Esophagus (tissue), 2 donors: ENCODE data around the gene VSIG2. TPM values are rescaled to one million over a fixed set of nuclear protein-coding genes. Genes with fewer than 3 reads are reported as not detected.

Experiments used
- H3K27ac ChIP-seq, 2 donors: one replicate each; pipeline ENCODE4 v1.5.1; 2013; ENCODE audit warnings: low read depth in 2 of 2, mild to moderate bottlenecking in 2 of 2, inconsistent platforms in 1 of 2, low read length in 1 of 2, moderate library complexity in 1 of 2
- H3K27me3 ChIP-seq, 2 donors: one replicate each; pipeline ENCODE4 v1.6.1; 2013; ENCODE audit warnings: low read length in 2 of 2, control low read depth in 1 of 2, mild to moderate bottlenecking in 1 of 2; ENCODE audit not compliant: insufficient read depth in 2 of 2, control insufficient read depth in 1 of 2
- H3K36me3 ChIP-seq, 2 donors: one replicate each; pipeline ENCODE4 v1.6.1; 2013; ENCODE audit warnings: low read length in 1 of 2; ENCODE audit not compliant: control insufficient read depth in 2 of 2, insufficient read depth in 2 of 2
- H3K4me1 ChIP-seq, 2 donors: one replicate each; pipeline ENCODE4 v1.6.1; 2013; ENCODE audit warnings: low read length in 1 of 2; ENCODE audit not compliant: control insufficient read depth in 2 of 2, insufficient read depth in 2 of 2
- H3K4me3 ChIP-seq, 2 donors: one replicate each; pipeline ENCODE4 v1.5.1; 2013; ENCODE audit warnings: low read length in 2 of 2, mild to moderate bottlenecking in 2 of 2, low read depth in 1 of 2, moderate library complexity in 1 of 2
- H3K9me3 ChIP-seq, 2 donors: one replicate each; pipeline ENCODE4 v1.6.1; 2013; ENCODE audit warnings: mild to moderate bottlenecking in 2 of 2, low read depth in 1 of 2, low read length in 1 of 2, moderate library complexity in 1 of 2; ENCODE audit not compliant: control insufficient read depth in 2 of 2, insufficient read depth in 1 of 2
- WGBS, 2 donors: extraction: QIAGEN DNeasy Blood & Tissue Kit; methylation state at CpG; one replicate each; pipeline ENCODE4 v1.1.7; 2013; 5-methylcytosine and 5-hydroxymethylcytosine counted together
- polyA plus RNA-seq, 2 donors: library from polyadenylated mRNA; stranded (reverse); fragments of 200-250 nt; gene quantifications; one replicate each; pipeline ENCODE4 v1.2.3, GENCODE V29; 2013
- donor health status: healthy with polysubstance abuse.
- donor health status: Bipolar disorder and iron deficiency.

The VSIG2 gene
- polyA plus RNA-seq, 2 donors = 9.7 to 51.4 TPM

- no peaks in the 10 kb centered on the region for H3K9me3 ChIP-seq
- 5 to 10% methylated on average over 53 of the region's 53 CpGs for WGBS, 2 donors
- H3K27ac ChIP-seq = peak overlapping the region; percentile 26 to 43
- H3K36me3 ChIP-seq = no peaks in the 10 kb centered on the region
- peaks cover 0 to 23% of the 10 kb centered on the region in 2 donors for H3K27me3 ChIP-seq
- H3K4me3 ChIP-seq = peak overlapping the region; percentile 49 to 61
- H3K4me1 ChIP-seq = peaks cover 3 to 12% of the 10 kb centered on the region in 2 donors
Measured at GRCh38 chr11:124758355-124759265, 6.6 kb upstream of the VSIG2 start.

DNA sequence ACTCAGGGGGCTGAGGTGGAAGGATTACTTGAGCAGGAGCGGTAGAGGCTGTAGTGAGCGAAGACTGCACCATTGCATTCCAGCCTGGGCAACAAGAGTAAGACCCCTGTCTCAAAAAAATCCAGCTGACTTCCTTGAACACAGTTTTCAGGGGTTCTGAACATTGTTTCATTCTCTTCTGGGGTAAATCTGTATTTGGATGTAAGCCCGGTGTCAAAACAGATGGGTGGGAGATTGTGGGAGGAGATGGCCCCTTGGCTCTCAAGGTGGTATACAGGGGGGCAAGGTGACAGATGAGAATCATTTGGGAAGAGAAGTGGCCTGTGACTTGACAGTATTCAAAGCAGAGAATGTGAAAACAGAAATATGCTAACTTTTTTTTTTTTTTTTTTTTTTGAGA, 5.3 kb upstream of the VSIG2 start:
- Histone ChIP-seq H3K9me3 (no peaks in the 10 kb centered on the region), H3K27ac (no peak overlapping the region), H3K36me3 (no peaks in the 10 kb centered on the region), H3K4me1 (peaks cover 0 to 15% of the 10 kb centered on the region in 2 donors), H3K27me3 (peaks cover 0 to 23% of the 10 kb centered on the region in 2 donors), H3K4me3 (no peak overlapping the region)
- 62 to 77% methylated on average over 3 of the region's 3 CpGs for WGBS, 2 donors

DNA sequence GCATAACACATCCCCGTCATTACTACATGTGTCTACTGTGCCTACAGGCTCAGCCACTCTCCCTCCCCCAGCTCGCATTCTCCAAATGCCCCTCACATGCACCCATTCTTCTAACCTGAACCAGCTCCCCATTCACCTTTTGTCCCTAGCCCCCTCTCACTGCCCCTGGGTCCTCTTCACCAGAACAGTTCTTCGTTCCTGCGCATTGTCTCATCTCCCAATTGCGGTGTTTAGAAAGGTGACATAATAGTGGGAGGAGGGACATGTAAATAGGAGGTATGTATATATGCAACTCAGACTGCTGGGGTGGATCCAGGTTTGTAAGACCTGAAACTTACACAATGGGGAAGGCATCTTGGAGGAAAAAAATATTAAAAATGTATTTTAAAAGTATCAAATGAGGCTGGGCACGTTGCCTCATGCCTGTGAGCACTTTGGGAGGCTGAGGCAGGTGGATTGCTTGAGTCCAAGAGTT, 4.7 kb upstream of the VSIG2 start:
- Histone ChIP-seq H3K4me1 (peaks cover 0 to 17% of the 10 kb centered on the region in 2 donors), H3K27ac (no peak overlapping the region), H3K36me3 (no peaks in the 10 kb centered on the region), H3K9me3 (no peaks in the 10 kb centered on the region), H3K4me3 (no peak overlapping the region), H3K27me3 (peaks cover 0 to 23% of the 10 kb centered on the region in 2 donors)
- 47 to 51% methylated on average over 6 of the region's 6 CpGs for WGBS, 2 donors

- Histone ChIP-seq H3K36me3 (no peaks in the 10 kb centered on the region), H3K4me1 (peaks cover 0 to 17% of the 10 kb centered on the region in 2 donors), H3K4me3 (no peak overlapping the region), H3K9me3 (no peaks in the 10 kb centered on the region), H3K27me3 (peaks cover 0 to 22% of the 10 kb centered on the region in 2 donors), H3K27ac (no peak overlapping the region)
- 46 to 54% methylated on average over 9 of the region's 9 CpGs for WGBS, 2 donors
Measured at GRCh38 chr11:124756033-124756752, 4.1 kb upstream of the VSIG2 start.

- 71 to 80% methylated on average over 6 of the region's 6 CpGs for WGBS, 2 donors
- Histone ChIP-seq H3K27ac (no peak overlapping the region), H3K4me3 (no peak overlapping the region), H3K27me3 (peaks cover 0 to 9% of the 10 kb centered on the region in 2 donors), H3K4me1 (peaks cover 0 to 17% of the 10 kb centered on the region in 2 donors), H3K9me3 (no peaks in the 10 kb centered on the region), H3K36me3 (no peaks in the 10 kb centered on the region)
Measured at GRCh38 chr11:124754710-124755109, 2.7 kb upstream of the VSIG2 start.

GRCh38 chr11:124754309-124754708, 2.3 kb upstream of the VSIG2 start:
- H3K27me3 ChIP-seq = peaks cover 0 to 5% of the 10 kb centered on the region in 2 donors
- 76 to 85% methylated on average over 4 of the region's 4 CpGs for WGBS, 2 donors
- no peaks in the 10 kb centered on the region for H3K9me3 ChIP-seq
- H3K4me3 ChIP-seq = no peak overlapping the region
- peaks cover 0 to 14% of the 10 kb centered on the region in 2 donors for H3K4me1 ChIP-seq
- no peak overlapping the region for H3K27ac ChIP-seq
- no peaks in the 10 kb centered on the region for H3K36me3 ChIP-seq

- H3K27me3 ChIP-seq = no peaks in the 10 kb centered on the region
- no peaks in the 10 kb centered on the region for H3K9me3 ChIP-seq
- no peaks in the 10 kb centered on the region for H3K36me3 ChIP-seq
- no peak overlapping the region for H3K4me3 ChIP-seq
- H3K27ac ChIP-seq = no peak overlapping the region
- H3K4me1 ChIP-seq = peaks cover 0 to 8% of the 10 kb centered on the region in 2 donors
- 93 to 94% methylated on average over 7 of the region's 7 CpGs for WGBS, 2 donors
Measured at GRCh38 chr11:124753624-124754023, 1.6 kb upstream of the VSIG2 start.

GRCh38 chr11:124753205-124753604, 1.1 kb upstream of the VSIG2 start:
- peaks cover 0 to 7% of the 10 kb centered on the region in 2 donors for H3K4me1 ChIP-seq
- H3K27me3 ChIP-seq = no peaks in the 10 kb centered on the region
- H3K36me3 ChIP-seq = no peaks in the 10 kb centered on the region
- no peaks in the 10 kb centered on the region for H3K9me3 ChIP-seq
- no peak overlapping the region for H3K27ac ChIP-seq
- no peak overlapping the region for H3K4me3 ChIP-seq

DNA sequence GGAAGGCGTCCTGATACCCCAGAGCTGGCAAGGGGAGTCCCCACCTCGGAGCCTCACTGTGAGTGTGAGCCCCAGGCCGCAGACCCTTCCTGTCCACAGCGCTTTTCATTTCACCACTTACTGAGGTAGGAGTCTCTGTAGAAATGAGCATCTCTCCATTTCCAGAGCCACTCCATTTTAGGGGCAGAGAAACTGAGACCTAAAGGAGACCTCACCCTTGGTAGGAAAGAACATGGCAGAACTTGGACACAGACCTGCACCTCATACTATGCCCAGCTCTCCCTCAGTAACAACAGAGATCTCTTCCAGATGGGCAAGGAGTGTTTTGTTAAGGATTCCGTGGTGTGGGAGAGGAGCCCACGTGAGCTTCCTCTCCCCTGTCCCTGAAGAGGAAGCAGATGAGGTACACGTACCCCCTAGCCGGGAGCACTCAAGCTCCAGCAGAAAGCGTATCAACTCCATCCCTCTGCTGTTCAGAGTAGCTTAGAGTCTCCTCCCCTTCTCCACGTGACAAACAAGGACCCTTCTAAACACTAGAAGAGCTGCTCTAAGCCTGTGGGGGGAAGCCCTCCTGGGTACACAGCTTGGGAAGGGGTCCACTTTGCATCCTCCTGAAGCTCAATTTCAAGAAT, 532 bp upstream of the VSIG2 start:
- Histone ChIP-seq H3K4me1 (peaks cover 0 to 5% of the 10 kb centered on the region in 2 donors), H3K9me3 (no peaks in the 10 kb centered on the region), H3K27me3 (no peaks in the 10 kb centered on the region), H3K36me3 (no peaks in the 10 kb centered on the region), H3K4me3 (peak overlapping the region; percentile 27 to 29), H3K27ac (no peak overlapping the region)
- 59 to 66% methylated on average over 10 of the region's 10 CpGs for WGBS, 2 donors
